GM15510 (cell line): ENCODE results near the gene CR1L.

ENCODE experiments used
- POLR2A ChIP-seq: IDR thresholded peaks from 3 replicates; pipeline ENCODE4 v1.6.1; 2011; ENCODE audit warnings: borderline replicate concordance; ENCODE audit not compliant: insufficient read length; ENCODE audit errors: extremely low read depth

The CR1L gene

DNA sequence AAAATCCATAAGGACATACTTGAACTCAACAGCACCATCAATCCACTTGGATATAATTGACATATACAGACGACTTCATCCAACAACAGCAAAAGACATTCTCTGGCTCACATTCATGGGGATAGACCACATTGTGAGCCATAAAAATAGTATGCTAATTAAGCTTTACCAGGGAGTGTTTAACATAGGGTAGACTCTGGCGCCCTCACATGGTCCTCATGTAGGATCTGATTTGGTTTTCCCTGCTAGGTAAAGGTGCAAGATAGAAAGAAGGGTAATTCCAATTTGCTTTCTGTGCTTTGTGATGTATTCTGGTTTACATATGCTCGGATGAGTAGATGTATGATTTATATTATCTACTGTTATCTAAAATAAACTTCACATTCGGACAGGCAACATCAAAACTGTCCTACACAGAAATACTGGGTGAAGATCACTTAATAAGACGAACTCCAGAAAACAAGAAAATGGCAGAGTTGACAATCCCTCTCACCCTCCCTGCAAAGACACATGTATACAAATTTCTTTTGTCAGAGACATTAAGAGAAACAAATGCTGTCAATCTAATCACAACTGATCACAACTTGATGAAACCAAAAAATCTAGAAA is 27.7 kb downstream of the CR1L start:
- TF ChIP-seq POLR2A = no peak

DNA sequence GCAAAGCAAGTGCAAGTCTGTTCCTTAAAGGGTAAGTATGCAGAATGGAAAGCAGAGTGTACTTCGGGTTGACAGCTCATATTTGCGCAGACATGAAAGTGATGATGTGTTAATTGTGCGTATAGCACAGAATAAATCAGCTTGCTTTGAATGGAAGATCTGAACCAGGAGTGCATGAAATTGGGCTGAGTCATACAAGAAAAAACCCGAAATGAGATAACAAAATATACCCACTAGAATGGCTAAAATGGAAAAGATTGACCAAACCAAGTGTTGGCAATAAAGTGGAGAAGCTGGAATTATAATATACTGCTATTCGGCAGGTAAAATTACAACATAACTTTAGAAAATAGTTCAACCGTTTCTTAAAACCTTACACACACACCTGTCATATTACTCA is 28.5 kb downstream of the CR1L start:
- no peak for TF ChIP-seq POLR2A

DNA sequence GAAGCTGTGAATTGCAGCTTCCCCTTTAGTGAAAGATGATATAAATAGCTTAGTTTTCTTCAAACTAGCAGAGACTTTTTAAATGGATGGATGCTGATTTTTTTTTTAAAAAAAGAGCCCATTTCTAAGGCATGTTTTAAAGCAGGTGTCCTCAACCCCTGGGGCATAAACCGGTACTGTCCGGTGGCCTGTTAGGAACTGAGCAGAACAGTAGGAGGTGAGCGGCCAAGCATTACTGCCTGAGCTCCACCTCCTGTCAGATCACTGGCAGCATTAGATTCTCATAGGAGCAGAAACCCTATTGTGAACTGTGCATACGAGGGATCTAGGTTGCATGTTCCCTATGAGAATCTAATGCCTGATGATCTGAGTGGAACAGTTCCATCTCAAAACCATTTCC is 31.2 kb downstream of the CR1L start:
- no peak for TF ChIP-seq POLR2A

DNA sequence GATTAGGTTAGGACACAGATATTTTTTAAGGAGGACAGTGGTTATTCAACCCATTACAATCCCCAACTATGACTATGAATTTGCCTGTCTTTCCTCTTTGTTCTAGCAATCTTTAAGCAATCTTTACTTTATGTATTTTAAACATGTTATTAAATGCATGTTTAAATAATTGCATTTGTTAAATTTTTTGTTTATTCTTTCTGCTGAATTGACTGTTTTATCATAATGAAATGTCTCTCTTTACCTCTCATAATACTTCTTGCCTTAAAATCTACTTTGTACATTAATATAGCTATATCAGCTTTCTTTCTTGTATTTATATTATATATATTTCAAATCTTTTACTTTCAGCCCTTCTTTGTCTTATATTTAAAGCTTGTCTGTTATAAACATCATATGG is 46.1 kb downstream of the CR1L start:
- no peak for TF ChIP-seq POLR2A

DNA sequence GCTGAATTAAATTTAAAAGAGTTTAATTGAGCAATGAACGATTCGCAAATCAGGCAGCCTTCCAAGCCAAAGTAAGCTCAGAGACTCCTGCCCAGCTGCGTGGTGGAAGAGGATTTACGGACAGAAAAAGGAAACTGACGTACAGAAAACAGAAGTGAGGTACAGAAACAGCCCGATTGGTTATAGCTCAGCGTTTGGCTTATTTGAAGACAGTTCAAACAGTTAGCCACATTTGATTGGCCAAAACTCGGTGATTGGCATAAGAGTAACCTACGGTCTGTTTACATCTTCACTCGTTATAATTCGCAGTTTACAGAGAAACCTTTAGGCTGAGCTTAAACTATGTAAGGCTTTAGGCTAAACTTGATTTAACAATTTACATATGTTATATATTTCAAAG is 46.9 kb downstream of the CR1L start:
- TF ChIP-seq POLR2A = no peak

DNA sequence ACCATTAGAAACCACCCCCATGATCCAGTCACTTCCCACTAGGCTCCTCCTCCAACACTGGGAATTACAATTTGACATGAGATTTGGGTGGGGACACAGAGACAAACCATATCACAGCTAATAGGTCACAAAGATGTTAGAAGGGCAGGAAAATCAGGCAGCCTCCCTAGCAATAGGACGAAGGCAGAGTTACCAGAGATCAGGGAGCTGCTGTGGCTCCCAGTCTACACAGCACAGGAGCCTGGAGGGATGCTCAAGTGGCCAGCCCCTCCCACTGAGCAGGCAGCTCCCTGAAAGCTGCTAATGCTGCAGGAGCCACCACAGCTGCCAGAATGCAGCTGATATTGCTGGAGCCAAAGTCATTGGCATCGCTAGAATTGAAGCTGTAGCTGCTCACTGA is 51.0 kb downstream of the CR1L start:
- no peak for TF ChIP-seq POLR2A

DNA sequence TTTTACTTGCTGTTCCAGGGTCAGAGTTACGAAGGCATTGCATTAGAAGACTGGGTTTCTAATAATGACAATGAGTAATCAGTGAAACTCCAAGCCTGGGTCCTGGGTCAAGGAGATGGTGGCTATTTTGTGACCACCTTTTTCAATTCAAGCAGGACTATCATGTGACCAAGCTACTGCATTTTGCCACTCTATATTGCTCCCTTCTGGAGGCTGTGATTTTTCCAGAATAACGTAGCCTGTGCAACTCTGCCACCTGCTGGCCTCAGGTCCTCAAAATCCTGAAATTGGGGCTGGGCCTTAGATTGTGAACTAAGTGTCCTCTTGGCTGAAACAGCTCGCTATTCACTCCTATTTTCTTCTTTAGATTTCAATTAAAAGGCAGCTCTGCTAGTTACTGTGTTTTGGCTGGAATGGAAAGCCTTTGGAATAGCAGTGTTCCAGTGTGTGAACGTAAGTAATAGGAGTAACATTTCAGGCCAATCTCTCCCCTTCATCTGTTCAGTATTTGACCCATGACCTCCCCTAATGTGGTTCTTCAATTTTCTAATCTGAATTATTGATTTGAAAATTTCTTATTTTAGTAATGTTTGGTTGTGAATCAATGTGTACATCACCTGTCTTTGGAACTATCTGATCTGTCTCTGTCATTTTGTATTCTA is 54.0 kb downstream of the CR1L start:
- TF ChIP-seq POLR2A = no peak

DNA sequence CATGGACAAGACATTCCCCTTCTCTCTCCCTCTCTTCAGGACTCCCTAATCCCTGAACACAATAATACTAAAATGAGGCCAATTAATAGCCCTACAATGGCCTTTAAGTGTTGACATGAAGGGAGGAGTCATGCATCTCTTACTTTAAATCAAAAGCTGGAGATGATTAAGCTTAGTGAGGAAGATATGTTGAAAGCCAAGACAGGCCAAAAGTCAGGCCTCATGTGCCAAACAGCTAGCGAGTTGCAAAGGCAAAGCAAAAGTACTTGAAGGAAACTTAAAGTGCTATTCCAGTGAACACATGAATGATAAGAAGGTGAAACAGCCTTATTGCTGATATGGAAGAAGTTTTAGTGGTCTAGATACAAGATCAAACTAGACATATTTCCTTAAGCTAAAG is 57.4 kb downstream of the CR1L start:
- TF ChIP-seq POLR2A = no peak

DNA sequence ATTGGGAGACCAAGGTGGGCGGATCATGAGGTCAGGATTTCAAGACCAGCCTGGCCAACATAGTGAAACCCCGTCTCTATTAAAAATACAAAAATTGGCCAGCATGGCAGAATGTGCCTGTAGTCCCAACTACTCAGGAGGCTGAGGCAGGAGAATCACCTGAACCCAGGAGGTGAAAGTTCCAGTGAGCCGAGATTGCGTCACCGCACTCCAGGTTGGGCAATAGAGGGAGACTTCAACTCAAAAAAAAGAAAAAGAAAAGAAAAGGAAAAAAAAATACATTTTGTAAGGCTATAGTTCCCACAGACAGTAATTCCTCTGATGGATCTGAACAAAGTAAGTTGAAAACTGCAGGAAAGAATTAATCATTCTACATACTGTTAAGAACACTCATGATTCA is 58.8 kb downstream of the CR1L start:
- TF ChIP-seq POLR2A = no peak

DNA sequence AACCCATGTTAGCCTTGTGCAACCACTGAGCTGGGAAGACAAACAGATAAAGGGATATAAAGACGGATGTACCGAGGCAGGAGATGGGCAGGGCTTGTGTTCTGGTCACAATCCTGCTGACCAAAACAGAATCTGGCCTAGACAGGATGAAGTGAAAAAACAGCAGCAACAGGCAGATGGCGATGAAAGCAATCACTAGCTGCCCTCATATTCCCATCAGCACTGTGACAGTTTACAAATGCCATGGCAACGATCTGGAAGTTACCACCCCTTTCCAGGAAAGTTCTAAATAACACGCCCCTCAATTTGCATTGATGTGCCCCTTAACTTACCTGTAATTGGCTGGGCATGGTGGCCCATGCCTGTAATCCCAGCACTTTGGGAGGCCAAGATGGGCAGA is 66.4 kb downstream of the CR1L start:
- no peak for TF ChIP-seq POLR2A

DNA sequence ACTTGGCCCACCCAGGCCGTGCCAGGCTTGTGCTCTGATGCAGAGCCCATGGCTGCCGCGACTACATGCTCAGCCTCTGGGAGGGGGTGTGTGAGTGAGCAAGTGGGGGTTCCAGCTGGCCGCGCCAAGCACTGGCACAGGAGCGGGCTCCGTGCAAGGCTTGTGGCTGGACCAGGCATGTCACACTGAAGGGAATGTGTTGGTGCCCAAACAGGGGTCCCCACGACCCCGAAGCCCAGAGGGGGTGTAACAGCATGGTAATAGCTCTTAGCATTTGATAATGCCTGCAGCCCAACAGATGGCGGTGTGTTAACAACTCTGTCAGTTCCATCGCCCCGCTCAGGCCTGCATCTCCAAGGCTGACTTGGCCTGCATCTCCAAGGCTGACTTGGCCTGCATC is 68.6 kb downstream of the CR1L start:
- no peak for TF ChIP-seq POLR2A

DNA sequence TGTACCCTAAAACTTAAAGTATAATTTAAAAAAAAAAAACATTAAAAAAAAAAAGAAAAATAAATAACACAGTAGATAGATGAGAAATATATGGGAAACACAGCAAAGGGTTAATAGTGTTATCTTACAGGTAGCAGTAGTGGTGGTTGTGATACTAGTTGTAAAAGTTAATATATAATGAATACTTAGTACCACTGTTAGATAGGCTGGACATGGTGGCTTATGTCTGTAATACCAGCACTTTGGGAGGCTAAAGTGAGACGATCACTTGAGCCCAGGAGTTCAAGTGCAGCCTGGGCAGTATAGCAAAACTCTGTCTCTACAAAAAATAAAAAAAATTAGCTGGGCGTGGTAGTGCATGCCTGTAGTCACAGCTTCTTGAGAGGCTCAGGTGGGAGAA is 74.3 kb downstream of the CR1L start:
- no peak for TF ChIP-seq POLR2A

DNA sequence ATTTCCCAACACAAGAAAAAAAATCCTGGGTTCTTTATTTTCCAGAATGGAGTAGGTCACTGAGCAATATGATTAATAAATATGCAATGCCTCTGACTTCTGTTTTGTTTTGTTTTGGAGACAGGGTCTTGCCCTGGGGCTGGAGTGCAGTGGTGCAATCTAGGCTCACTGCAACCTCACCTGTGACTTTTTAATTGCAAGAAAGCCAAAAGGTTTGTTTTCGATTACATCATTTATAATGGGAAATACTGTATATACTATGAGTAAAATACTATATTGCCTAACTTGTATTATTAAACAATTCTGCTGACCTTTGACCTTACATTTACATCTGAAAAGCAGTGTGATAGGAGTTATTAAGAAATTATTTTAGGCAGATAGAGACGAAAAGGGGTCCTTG is 95.3 kb downstream of the CR1L start:
- no peak for TF ChIP-seq POLR2A

DNA sequence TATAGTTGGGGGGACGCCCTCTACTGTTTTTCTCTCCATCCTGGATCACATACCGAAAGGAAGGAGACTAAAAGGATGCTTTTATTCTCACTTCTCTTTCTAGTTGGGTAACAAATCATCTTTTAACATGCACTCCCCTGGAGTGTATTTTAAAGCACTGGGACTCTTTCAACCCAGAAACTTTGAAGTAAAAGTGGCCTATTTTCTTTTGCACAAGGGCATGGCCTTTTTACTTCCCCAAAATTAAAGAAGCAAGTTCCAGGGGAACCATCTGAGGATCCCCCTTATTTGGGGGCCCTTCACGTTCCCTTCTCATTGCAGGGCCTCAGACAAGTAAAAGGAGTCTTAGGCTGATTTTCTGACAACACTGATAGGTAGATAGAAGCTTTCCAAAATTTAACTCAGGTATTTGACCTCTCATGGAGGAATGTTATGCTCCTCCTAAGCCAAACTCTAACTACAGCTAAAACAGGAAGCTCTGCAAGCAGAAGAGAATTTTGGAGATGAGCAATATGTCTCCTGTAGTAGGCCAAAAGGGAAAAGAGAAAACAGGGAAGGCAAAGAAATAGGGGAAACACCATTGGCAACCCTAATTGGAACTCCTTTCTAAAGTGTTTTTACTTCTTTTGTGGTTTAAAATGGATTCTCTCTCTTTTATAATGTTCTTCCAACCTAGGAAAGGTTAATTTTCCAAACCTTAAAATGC is 98.1 kb downstream of the CR1L start:
- TF ChIP-seq POLR2A = no peak

DNA sequence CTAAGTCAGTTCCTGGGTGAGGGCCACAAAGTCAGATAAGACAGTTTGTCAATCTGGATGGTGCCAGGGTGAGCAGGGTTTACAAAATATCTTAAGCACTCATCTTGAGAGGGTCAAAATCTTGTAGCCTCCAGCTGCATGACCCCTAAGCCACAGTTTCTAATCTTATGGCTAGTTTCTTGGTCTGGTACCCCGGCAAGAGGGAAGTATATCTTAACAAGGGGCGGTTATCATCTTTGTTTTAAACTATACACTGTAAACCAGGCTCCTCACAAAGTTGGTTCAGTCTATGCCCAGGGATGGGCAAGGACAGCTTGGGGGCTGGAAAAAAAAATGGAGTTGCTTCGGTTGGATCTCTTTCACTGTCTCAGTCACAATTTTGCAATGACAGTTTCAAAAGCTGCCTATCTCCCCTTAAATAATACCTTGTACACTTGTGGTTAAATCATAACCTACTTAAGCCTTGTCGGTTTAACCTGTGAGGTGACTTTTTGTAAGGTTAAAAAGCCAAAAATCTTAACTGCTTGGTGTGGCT is 99.1 kb downstream of the CR1L start:
- no peak for TF ChIP-seq POLR2A

DNA sequence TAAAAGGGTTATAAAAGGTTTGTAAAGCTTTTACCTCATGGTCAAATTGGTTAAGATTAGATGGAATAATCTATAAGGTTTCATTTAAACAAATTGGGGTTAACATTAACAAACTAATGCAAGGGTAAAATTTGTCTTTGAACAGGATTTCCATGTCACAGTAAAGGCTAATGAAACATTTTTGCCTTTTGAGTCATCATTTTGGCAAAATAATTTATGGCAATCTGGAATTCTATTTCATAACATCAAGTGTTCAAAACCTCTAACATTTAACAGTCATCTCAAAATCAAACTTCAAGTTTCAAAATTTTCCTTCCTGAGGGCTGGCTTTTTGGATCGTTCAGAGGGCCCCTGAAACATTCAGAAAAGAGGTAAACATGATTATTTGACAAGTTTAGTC is 100.4 kb downstream of the CR1L start:
- TF ChIP-seq POLR2A = no peak
